Omental fat pad (tissue), 4 donors: Measurements from ENCODE around the gene ATRNL1. TPM values are rescaled to one million over a fixed set of nuclear protein-coding genes. Genes with fewer than 3 reads are reported as not detected.

Source experiments
- ATAC-seq: fragments of 150-250 bp; one replicate; pipeline ENCODE4 v1.9.1; 2016; ENCODE audit warnings: mild to moderate bottlenecking, moderate library complexity; ENCODE audit not compliant: low FRiP score
- DNase-seq: peaks from one replicate; pipeline ENCODE4 v3.0.0-alpha.2; 2019; ENCODE audit warnings: low spot score
- CTCF ChIP-seq, 3 donors: fragments of 450-650 bp; IDR thresholded peaks; one replicate each; pipeline ENCODE4 v1.5.1; 2016 to 2017; ENCODE audit warnings: antibody characterized with exemption in 3 of 3, mild to moderate bottlenecking in 3 of 3, moderate library complexity in 2 of 3
- total RNA-seq, 4 donors: library from RNA; depleted of rRNA; stranded (reverse); fragments of >200 nt; gene quantifications; one replicate each; pipeline ENCODE4 v1.1.0, GENCODE V29; 2016

Gene ATRNL1
- total RNA-seq, 4 donors from 2014 or later: 2.5 to 19.0 (median 4.6) TPM

- TF ChIP-seq CTCF (IDR thresholded peaks at IDR 0.05): no peak
- no peak for DNase-seq
- no peak for ATAC-seq
These were observed 844.5 kb downstream of the ATRNL1 start for GRCh38 chr10:115937768-115938056.

- no peak for TF ChIP-seq CTCF (IDR thresholded peaks at IDR 0.05)
- ATAC-seq (no peak), DNase-seq (no peak)
These were observed 846.1 kb downstream of the ATRNL1 start for GRCh38 chr10:115939101-115939854.

GRCh38 chr10:115941361-115941771 is 848.2 kb downstream of the ATRNL1 start:
- ATAC-seq (no peak), DNase-seq (no peak)
- TF ChIP-seq CTCF (IDR thresholded peaks at IDR 0.05): no peak

- DNase-seq (no peak), ATAC-seq (no peak)
- no peak for TF ChIP-seq CTCF (IDR thresholded peaks at IDR 0.05)
These were observed 848.9 kb downstream of the ATRNL1 start for GRCh38 chr10:115942101-115942500.

GRCh38 chr10:115944538-115944937 is 851.4 kb downstream of the ATRNL1 start:
- DNase-seq: no peak
- ATAC-seq: no peak
- no peak for TF ChIP-seq CTCF (IDR thresholded peaks at IDR 0.05)

- no peak for ATAC-seq
- no peak for TF ChIP-seq CTCF (IDR thresholded peaks at IDR 0.05)
- DNase-seq: no peak
These were observed 852.7 kb downstream of the ATRNL1 start for GRCh38 chr10:115945701-115946445.

GRCh38 chr10:115947104-115947503 is 853.9 kb downstream of the ATRNL1 start:
- ATAC-seq: no peak
- no peak for TF ChIP-seq CTCF (IDR thresholded peaks at IDR 0.05)

More at GRCh38 chr10:115947104-115947503, 853.9 kb downstream of the ATRNL1 start:
- DNase-seq: no peak
